Dermis blood vessel endothelial cell (primary cell): ENCODE measurements around the gene CIART. TPM values are rescaled to one million over a fixed set of nuclear protein-coding genes. Genes with fewer than 3 reads are reported as not detected.
"Not testable (repeated sequence)": the region's sequence is repeated elsewhere in the genome, so short reads cannot be mapped to it uniquely, and the experiment has no call there.

Experiments used
- DNase-seq: peaks from one replicate; pipeline ENCODE4 v3.0.0; 2010
- total RNA-seq: library from RNA; depleted of rRNA; stranded (reverse); fragments of >200 nt; gene quantifications from 2 replicates; pipeline ENCODE4 v1.2.3, GENCODE V29; 2014

CIART gene
- 0.33 and 1.0 TPM in 2 replicates for total RNA-seq

- DNase-seq = peak; percentile 98
Measured at GRCh38 chr1:150281758-150282557, at the start of gene CIART. TSS of gene CIART (plus strand) at chr1:150282554. CDS start at chr1:150283268, 714 bp downstream.

GRCh38 chr1:150232921-150233320, 49.4 kb upstream of the CIART start:
- DNase-seq = not testable (repeated sequence)

GRCh38 chr1:150233359-150234308, 48.7 kb upstream of the CIART start:
- DNase-seq = no peak

GRCh38 chr1:150234309-150234565, 48.1 kb upstream of the CIART start:
- no peak for DNase-seq

- DNase-seq = peak; percentile 76
Measured at GRCh38 chr1:150234566-150235293, 47.6 kb upstream of the CIART start.

GRCh38 chr1:150235294-150235851, 47.0 kb upstream of the CIART start:
- peak; percentile 38 for DNase-seq

- peak; percentile 100 for DNase-seq
Measured at GRCh38 chr1:150235852-150236613, 46.3 kb upstream of the CIART start, which contains the start of gene ANP32E. TSS of gene ANP32E (minus strand) at chr1:150236112. CDS start at chr1:150235786, 326 bp downstream.

- no peak for DNase-seq
Measured at GRCh38 chr1:150236614-150237100, 45.7 kb upstream of the CIART start.

GRCh38 chr1:150237176-150237575, 45.2 kb upstream of the CIART start:
- not testable (repeated sequence) for DNase-seq

- no peak for DNase-seq
Measured at GRCh38 chr1:150237746-150238145, 44.6 kb upstream of the CIART start.

- DNase-seq = no peak
Measured at GRCh38 chr1:150243003-150243402, 39.4 kb upstream of the CIART start.

- DNase-seq = no peak
Measured at GRCh38 chr1:150249936-150250335, 32.4 kb upstream of the CIART start.

- DNase-seq = no peak
Measured at GRCh38 chr1:150256198-150256553, 26.2 kb upstream of the CIART start.

GRCh38 chr1:150256554-150257341, 25.6 kb upstream of the CIART start:
- DNase-seq = no peak

GRCh38 chr1:150257624-150258585, 24.4 kb upstream of the CIART start, which contains the start of gene CA14:
TSS of gene CA14 (plus strand) at chr1:150257774. CDS start at chr1:150258129, 355 bp downstream.
- DNase-seq = no peak

- DNase-seq = no peak
Measured at GRCh38 chr1:150259217-150259616, 23.1 kb upstream of the CIART start.

GRCh38 chr1:150259758-150260669, 22.3 kb upstream of the CIART start:
- DNase-seq = no peak

GRCh38 chr1:150261367-150261766, 21.0 kb upstream of the CIART start:
- DNase-seq = no peak
